GM12891 (cell line): Measurements from ENCODE around the gene MIER1.

Experiments used
- POLR2A ChIP-seq: IDR thresholded peaks from 2 replicates; pipeline ENCODE4 v1.6.1; 2011; ENCODE audit warnings: low read depth, low read length, control low read depth
- TAF1 ChIP-seq: IDR thresholded peaks from 2 replicates; pipeline ENCODE4 v1.6.1; 2011; ENCODE audit warnings: low read depth, low read length, control low read depth

- no peak for TF ChIP-seq POLR2A
- no peak for TF ChIP-seq TAF1
Measured at GRCh38 chr1:66917476-66917875, 7.3 kb upstream of the MIER1 start.
